ENCODE data around the gene P4HB.
A peak's percentile ranks its signal among the peaks of the same experiment; 100 is the strongest.

P4HB gene

GRCh38 chr17:81860756-81861568 lies 627 bp upstream of the P4HB start (continued):
- TF ChIP-seq ZNF266 (tag by site-specific recombination; IDR thresholded peaks at IDR 0.05; ENCODE audit: low read depth) (no peak), ZNF660 (tag by site-specific recombination; IDR thresholded peaks at IDR 0.05) (peak; percentile 69; the same call in 1 of the 2 replicates), PRDM1 (tag by site-specific recombination; IDR thresholded peaks at IDR 0.05) (no peak), ZNF561 (tag by site-specific recombination; IDR thresholded peaks at IDR 0.05; ENCODE audit: borderline replicate concordance) (peak; percentile 96), ZNF394 (tag by site-specific recombination; IDR thresholded peaks at IDR 0.05; ENCODE audit: borderline replicate concordance) (0 out of 2 replicates have a peak, but pooled peaks have one; percentile 49), ZBTB1 (tag by site-specific recombination; IDR thresholded peaks at IDR 0.05) (no peak), ZNF302 (tag by site-specific recombination; IDR thresholded peaks at IDR 0.05; ENCODE audit: low read depth) (no peak), ZNF354C (tag by site-specific recombination; IDR thresholded peaks at IDR 0.05; ENCODE audit: borderline replicate concordance, low read depth) (no peak), ZBTB49 (tag by site-specific recombination; IDR thresholded peaks at IDR 0.05; ENCODE audit: low read depth) (no peak), ZNF555 (tag by site-specific recombination; conservative IDR thresholded peaks at IDR 0.05) (no peak), ZNF580 (tag by site-specific recombination; IDR thresholded peaks at IDR 0.05) (peak; percentile 96; the same call in 1 of the 2 replicates), KLF1 (tag by site-specific recombination; IDR thresholded peaks at IDR 0.05) (peak; percentile 79), ZNF37A (tag by site-specific recombination; IDR thresholded peaks at IDR 0.05) (no peak), ZNF560 (tag by site-specific recombination; IDR thresholded peaks at IDR 0.05; ENCODE audit: borderline replicate concordance) (no peak), ZNF48 (tag by site-specific recombination; IDR thresholded peaks at IDR 0.05) (no peak), ZBTB17 (tag by site-specific recombination; IDR thresholded peaks at IDR 0.05) (peak; percentile 73), KLF7 (tag by site-specific recombination; IDR thresholded peaks at IDR 0.05; ENCODE audit: borderline replicate concordance) (peak; percentile 72; the same call in 1 of the 2 replicates), ZSCAN18 (tag by site-specific recombination; IDR thresholded peaks at IDR 0.05) (no peak), TRIM28 (IDR thresholded peaks at IDR 0.05; ENCODE audit: borderline replicate concordance, low read length) (no peak), ZNF433 (tag by site-specific recombination; IDR thresholded peaks at IDR 0.05; ENCODE audit: low read depth) (no peak), ZNF571 (tag by site-specific recombination; IDR thresholded peaks at IDR 0.05) (no peak), ELK4 (IDR thresholded peaks at IDR 0.05; ENCODE audit: borderline replicate concordance, low read depth, low read length) (peak; percentile 92), BCL11A (tag by site-specific recombination; IDR thresholded peaks at IDR 0.05; ENCODE audit: low read depth) (no peak), HOXA7 (CRISPR knock-in tag; IDR thresholded peaks at IDR 0.05; ENCODE audit: borderline replicate concordance) (no peak), ZNF175 (tag by site-specific recombination; IDR thresholded peaks at IDR 0.05) (no peak), GFI1B (tag by site-specific recombination; IDR thresholded peaks at IDR 0.05) (no peak), ZNF140 (tag by site-specific recombination; IDR thresholded peaks at IDR 0.05) (no peak), ZNF830 (tag by site-specific recombination; IDR thresholded peaks at IDR 0.05; ENCODE audit: low read depth) (no peak), ZNF529 (tag by site-specific recombination; IDR thresholded peaks at IDR 0.05; ENCODE audit: insufficient replicate concordance) (no peak), ZNF280C (tag by site-specific recombination; IDR thresholded peaks at IDR 0.05) (no peak), ZNF514 (tag by site-specific recombination; IDR thresholded peaks at IDR 0.05) (no peak), ZNF768 (tag by site-specific recombination; IDR thresholded peaks at IDR 0.05) (no peak)

All from HEK293 (cell line).